DMS153 (cell line): ENCODE measurements around the gene MUC20.
"Not testable (repeated sequence)": the region's sequence is repeated elsewhere in the genome, so short reads cannot be mapped to it uniquely, and the experiment has no call there.

Experiments
- DNase-seq: peaks from one replicate; lab custom pipeline; 2025; lab: John Stamatoyannopoulos, UW

Gene MUC20

DNA sequence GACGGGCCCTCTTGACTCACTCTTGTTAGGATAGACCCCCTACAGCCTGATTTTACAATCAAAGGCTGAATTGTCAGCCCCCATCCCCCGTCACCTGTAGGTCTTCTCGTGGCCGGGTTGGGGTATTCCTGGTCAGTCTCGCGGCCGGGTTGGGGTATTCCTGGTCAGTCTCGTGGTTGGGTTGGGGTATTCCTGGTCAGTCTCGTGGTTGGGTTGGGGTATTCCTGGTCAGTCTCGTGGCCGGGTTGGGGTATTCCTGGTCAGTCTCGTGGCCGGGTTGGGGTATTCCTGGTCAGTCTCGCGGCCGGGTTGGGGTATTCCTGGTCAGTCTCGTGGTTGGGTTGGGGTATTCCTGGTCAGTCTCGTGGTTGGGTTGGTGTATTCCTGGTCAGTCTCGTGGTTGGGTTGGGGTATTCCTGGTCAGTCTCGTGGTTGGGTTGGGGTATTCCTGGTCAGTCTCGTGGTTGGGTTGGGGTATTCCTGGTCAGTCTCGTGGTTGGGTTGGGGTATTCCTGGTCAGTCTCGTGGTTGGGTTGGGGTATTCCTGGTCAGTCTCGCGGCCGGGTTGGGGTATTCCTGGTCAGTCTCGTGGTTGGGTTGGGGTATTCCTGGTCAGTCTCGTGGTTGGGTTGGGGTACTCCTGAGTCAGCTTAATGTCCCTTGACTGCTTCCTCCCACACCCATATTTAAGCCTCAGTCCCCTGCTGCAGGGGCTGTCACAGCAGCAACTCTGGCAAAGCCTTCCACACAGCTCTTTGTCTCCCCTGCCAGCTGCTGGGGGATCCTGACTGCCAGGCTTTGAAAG, 50.3 kb downstream of the MUC20 start:
- not testable (repeated sequence) for DNase-seq

DNA sequence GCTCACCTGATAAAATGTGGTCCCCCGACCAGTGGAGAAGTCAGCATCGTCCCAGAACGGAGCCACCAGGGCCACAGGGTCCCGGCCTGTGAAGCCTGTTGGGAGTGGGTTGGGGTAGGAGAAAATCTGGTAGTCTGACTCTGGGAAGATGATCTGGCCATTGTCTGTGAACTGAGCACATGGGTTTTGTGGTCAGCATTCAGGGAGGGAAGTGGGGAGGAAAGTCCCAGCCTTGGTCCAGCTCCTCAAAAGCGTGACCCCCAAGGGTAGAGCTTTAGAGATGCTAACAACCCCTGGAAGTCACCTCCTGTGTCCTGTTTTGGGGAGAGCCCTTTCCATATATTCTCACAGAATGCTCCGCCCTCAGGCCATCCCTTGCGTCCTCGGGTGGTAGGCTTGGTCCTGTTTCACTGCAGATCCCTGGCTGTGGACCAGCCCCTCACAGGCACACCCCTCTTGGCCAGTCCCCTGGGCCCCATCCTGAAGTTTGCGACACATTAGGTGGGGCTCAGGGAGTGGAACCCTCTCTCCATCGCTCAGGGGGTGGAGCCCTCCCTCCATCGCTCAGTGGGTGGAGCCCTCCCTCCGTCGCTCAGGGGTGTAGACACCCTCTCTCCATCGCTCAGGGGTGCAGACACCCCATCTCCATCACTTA, 51.0 kb downstream of the MUC20 start:
- DNase-seq: no peak

DNA sequence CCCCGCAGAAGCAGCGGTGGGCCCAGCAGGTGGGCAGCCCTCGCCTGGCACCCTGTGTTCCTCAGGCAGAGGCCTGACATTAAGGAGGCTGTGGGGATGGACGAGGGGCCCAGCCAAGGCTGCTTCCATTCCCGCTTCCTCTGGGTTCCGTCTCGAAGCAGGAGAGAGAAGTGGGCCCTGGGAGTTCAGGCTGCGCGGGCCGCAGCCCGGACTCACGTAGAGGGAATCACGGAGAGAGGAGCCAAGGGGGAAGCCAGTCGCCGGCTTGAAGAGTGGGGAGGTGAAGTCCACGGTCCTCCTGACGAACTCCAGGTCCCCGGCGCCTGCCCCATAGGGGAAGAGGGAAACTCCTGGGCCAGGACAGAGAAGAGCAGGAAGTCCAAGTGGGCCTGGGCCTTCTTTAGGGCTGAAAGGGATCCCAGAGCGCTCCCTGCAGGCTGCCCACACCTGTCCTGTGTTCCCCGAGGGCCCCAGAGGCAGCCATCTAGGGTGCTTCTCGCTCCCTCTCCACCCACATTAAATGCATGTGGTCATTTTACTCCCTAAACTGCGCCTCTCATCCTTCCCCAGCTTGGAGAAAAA, 53.3 kb downstream of the MUC20 start:
- DNase-seq: no peak

DNA sequence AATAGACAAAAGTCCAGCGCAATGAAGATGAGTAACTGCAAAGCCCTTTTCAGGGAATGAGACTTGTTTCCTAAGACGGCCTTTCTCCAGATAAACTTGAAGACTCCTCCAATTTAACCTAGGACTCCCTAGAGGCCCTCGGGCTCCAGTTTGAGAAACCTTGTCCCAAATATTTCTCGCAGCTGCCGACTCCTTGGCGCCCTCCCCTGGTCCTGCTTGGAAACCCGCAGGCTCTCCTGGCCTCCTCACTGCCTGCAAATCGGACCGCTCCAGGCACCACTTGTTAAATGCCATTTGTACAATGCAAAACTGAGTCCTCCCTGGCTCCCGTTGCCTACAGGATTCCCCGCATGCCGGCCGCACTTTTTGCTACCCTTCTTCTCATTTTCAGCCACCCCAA, 54.1 kb downstream of the MUC20 start:
- no peak for DNase-seq

DNA sequence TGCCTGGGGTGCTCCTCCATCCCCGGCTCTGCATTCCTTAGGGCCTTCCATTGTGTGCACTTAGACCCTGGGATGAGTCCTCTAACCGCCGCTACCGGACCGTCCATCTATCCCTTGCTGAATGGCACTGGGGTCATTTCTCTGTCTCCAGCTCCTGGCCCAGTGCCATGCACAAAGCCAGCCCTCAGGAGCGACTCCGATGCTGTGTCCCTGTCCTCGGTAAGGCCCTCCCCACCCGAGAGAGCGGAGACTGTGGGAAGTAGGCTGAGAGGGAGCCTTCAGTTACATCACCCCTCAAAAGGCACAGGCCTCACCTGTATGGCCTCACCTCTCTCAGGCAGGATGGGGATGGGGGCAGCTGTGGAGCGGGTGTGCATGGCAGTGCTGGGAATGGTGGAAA, 57.2 kb downstream of the MUC20 start:
- DNase-seq: no peak

DNA sequence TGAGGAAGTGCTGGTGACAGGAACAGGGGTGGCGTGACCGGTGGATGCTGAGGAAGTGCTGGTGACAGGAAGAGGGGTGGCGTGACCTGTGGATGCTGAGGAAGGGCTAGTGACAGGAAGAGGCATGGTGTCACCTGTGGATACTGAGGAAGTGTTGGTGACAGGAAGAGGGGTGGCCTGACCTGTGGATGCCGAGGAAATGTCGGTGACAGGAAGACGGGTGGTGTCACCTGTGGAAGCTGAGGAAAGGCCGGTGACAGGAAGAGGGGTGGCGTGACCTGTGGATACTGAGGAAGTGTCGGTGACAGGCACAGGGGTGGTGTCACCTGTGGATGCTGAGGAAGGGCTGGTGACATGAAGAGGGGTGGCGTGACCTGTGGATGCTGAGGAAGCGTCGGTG, 60.5 kb downstream of the MUC20 start:
- not testable (repeated sequence) for DNase-seq
